Stimulated activated CD4-positive, alpha-beta T cell treated with anti-CD3 and anti-CD28 coated beads, TNF-alpha, amount 100 ng/mL, for 48 hours (primary cell): ENCODE results near the gene MBNL2.

Experiments used
- DNase-seq, 3 donors: peaks; one replicate each; pipeline ENCODE4 v3.0.0-alpha.2; 2020; ENCODE audit warnings: low read depth in 3 of 3

MBNL2 gene

DNA sequence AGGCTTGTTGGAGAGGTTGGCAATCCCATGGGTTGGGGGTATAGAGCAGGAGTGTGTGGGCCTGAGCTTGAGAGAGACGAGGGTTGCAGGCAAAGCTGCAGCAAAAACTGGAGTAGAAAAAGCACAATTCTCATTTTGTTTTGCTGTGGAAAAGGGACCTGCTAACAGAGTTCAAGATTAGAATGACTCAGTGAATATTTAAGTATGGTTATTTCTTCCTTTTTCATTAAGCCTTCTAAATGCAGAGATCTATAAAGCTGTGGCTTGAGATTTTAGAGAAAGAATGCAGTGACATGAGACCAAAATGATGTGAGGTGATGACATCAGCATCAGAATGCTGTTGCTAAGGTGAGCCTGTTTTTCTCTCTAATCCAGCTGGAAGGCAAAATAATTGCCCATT lies 10.8 kb upstream of the MBNL2 start:
- no peak for DNase-seq

DNA sequence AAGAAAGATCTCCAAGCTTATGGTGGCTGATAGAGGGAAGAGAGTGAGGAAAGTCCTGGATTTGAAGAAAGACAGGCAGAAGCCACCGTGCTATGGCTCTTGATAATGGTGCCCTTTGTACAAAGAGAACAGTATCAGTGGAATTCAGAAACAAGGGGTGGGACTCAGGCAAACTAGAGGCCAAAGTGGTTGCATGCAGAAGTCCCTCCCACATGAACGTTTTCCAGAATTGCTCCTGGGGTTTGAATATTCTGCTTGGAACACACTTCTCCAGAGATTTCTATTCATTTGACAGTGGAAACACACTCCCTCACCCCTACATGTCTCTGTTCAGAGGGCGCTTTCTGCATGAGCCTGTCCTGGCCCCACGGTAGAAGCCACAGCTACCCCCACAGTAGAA lies 10.1 kb upstream of the MBNL2 start:
- no peak for DNase-seq

- no peak for DNase-seq
These were observed 9.5 kb upstream of the MBNL2 start for GRCh38 chr13:97212601-97213040.

DNA sequence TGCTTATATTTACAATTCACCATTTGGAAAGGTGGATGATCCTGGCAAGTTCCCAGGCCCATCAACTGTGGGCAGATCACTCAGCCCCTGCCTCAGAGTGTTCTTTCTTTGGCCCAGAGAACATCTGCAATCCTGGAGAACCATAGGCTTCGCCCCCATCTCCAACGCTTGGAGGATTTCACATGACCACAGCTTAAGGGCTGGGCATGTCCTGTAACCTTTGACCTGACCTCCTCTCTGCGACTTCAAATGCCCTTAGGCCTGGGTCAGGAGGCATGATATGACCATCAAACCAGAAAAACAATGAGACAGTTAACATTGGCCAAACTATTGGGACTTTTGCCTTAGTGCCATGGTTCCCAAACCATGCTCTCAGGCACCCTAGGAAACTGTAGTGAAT lies 7.2 kb upstream of the MBNL2 start:
- DNase-seq, result no peak

DNA sequence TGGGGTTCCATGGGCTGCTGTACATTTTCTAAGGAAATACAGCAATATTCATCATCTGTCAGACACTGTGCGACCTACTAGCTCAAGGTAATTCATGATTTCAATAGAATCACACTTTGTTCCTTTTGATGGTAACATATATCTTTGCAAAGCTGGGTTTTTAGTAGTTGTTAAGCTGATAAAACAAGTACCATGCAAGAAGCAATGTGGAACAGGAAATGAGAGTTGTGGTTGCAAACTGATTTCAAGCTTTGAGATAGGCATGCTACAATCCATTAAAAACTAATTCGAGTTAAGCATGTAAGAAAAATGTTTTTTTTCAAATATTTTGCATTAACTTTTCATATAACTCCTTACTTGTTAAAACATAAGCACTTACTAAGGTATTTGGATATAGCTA lies 6.8 kb upstream of the MBNL2 start:
- no peak for DNase-seq

GRCh38 chr13:97219226-97219625 lies 2.9 kb upstream of the MBNL2 start:
- no peak for DNase-seq

DNA sequence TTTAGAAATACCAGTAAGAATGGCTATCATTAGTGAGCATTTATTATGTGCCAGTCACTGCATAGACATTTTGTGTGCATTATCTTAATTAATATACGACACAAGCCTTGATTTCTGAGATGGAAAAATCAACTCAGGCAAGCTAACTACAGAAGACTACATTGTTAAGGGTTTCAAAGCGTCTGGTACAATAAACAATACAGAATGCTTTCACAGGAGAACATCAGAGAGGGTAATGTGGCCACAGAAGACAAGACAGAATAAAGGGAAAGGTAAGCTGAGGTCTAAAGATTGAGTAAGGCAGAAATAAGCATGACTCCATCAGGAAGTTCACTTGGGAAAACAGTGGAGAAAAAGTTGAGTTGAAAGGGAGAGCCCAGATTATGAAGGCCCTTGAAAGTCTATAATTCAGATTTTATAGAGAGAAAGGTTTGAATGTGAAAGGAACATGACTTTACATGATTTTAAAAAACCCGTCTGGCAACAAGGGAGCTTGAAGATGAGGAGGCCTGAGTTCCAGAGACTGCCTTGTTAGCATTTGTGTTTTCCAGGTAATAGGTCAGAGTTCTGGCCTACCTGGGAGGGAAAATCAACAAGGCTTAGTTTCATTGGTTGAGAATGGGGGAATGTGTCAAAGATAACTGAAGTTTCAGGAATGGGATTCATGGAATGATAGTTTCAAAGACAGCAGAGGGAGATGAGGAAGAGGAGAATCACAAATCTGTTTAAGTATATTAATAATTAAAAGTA lies 1.8 kb upstream of the MBNL2 start:
- no peak for DNase-seq

- no peak for DNase-seq
These were observed 1.1 kb upstream of the MBNL2 start for GRCh38 chr13:97221046-97221445.

DNA sequence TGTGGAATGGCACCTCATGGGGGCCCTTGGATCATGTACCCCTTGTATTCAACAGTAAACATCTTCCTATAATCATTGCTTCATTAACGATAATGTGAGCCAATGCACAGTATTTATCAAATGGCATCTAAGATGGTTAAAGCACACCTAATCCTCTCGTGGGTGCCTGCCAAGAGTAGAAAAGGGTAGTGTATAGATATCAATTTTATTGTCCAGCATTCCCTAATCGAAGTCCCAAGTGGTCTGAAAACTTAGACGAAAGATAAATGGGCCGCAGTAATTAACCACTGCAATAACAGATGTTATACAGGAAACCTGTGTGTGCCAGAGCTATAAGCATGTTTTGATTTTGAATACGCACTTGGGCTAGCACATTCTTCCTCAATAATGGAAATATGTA lies 667 bp upstream of the MBNL2 start:
- no peak for DNase-seq

- no peak for DNase-seq
These were observed 1.0 kb downstream of the MBNL2 start for GRCh38 chr13:97223037-97223710.

DNA sequence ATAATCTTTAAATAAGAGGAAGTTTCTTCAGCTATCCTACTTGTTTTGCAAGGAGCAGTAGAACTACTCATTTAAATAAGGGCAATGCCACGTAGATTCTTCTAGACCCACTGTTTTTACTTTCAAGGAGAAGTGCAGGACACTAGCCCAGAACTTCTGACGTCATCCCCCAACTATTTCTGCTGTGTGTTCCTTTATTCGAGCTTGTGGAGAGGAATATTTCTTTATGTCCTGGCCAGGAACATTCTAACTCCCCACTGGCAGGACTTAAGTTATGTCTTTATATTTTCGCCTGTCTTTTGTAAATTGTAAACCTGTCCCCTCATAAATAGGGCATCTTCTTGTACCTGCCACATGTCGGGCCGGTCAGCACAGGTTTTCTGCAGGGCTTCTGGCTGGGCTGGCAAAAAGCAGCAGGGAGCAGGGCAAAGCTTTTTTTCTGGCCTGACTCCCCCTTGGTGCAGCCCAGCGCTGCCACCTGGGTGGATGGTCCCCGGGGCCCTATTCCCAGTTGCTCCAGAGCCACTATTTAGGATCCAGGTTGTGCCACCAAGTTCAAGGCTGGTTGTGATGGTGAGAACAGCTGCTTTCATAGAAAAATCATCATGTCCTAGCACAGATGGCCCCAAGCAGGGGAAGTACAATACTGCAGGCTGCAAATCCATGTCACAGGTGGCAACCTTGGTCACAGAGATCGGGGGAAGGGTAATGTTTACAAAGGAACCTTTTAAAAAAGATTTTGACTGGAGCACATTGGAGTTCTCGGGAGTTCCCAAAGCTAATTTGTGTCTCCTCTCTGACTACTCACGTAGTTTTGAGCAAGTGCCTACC lies 1.8 kb downstream of the MBNL2 start:
- no peak for DNase-seq

- DNase-seq, result no peak
These were observed 2.6 kb downstream of the MBNL2 start for GRCh38 chr13:97224544-97225300.

DNA sequence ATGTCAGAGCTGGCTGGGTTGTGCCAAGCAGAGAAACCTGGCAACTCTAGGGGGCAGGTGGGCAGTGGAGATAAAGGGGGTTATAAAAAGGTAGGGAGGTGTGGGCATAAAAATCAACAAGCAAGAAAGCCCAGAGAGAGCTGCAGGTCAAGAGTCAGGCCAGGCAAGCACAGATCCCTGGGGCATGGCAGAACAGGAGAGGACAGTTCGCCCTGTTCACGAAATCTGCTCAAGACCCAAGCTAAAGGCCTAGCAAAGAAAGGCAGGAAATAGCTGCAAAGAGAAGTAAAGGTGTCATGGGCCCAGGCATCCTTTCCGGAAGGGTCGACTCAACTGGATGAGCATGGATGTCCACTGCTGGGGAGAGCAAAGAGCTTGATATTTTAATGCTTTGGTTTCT lies 3.4 kb downstream of the MBNL2 start:
- DNase-seq, result no peak

- no peak for DNase-seq
These were observed 3.9 kb downstream of the MBNL2 start for GRCh38 chr13:97226013-97226412.

DNA sequence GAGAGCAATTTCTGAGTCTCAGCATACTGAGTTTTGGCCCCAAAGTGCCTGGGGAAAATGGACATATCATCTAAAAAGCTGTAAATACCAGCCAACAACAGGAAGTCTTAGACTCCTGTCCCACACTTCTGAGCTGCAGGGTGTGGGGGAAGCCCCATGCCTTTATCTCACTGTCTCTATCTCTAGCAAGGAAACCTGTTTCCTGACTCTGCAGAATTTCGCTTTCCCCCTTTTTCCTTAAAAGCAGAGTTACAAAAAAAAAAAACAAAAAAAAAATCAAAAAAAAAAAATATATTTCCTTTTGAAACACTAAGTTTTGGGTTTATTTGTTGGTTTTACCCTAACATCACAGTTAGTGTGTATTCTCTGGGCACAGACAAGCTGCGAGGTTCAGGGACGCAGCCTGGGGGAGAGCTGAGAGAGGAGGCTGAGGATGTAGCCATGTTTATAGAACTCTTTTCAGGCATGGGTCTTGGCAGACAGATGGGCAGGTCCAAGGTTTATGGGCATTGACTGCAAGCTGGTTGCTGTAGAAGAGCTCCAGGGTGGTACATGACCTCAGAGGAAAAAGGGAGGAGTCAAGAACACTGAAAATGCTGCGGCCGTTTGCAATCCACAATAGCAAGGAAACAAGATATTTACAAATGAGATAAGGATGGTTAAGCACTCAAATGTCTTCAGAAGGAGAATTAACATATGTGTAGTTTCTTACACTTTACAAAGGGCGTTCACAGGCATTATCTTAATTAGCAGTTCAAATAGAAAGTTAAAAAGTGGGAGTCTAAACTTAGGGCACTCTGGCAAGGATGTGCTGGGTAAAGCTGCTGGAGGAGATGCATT lies 4.9 kb downstream of the MBNL2 start:
- no peak for DNase-seq

DNA sequence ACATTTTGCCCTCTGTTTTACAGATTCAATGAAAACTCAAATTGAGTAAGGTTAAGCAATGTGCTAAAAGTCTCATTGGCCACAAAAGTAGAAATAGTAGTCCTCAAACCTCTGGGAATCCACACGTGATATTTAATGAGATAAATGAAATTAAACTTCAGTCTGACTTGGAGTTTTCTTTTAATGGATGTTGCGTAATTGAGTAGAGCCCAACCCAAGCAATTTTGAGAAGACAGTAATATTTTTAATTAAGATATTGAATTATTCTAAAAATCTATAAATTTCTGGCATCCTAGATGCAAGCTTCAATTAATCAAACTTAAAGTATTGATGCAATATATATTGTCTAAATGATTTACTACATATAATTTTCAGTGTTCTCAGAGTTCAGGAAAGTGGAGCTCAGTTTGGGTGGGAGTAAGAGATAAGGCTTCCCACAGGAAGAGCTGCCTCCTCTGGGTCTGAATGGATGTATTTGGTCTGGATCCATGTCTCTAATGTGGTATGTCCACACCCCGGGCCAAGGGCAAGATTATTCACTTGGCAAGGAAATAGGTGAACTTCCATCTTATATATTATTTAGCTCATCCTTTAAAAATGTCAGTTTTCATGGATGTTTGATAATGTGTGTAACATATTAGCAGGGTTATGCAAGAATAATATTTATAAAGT lies 6.9 kb downstream of the MBNL2 start:
- no peak for DNase-seq

DNA sequence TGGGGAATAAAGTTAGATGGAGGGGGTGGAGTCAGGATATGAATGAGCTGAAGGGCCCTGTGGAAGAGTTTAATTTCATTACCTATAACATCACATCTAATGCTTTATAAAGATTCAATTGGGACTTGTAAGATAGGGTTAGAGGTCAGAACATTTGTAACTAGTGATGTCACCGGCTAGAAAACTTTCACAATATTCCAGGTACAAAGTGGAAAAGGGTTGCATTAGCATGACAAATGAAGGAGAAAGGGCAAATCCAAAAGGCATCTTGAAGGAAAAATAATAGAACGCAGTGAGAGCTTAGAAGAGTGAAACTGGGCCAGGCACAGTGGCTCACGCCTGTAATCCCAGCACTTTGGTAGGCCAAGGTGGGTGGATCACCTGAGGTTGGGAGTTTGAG lies 7.6 kb downstream of the MBNL2 start:
- no peak for DNase-seq

DNA sequence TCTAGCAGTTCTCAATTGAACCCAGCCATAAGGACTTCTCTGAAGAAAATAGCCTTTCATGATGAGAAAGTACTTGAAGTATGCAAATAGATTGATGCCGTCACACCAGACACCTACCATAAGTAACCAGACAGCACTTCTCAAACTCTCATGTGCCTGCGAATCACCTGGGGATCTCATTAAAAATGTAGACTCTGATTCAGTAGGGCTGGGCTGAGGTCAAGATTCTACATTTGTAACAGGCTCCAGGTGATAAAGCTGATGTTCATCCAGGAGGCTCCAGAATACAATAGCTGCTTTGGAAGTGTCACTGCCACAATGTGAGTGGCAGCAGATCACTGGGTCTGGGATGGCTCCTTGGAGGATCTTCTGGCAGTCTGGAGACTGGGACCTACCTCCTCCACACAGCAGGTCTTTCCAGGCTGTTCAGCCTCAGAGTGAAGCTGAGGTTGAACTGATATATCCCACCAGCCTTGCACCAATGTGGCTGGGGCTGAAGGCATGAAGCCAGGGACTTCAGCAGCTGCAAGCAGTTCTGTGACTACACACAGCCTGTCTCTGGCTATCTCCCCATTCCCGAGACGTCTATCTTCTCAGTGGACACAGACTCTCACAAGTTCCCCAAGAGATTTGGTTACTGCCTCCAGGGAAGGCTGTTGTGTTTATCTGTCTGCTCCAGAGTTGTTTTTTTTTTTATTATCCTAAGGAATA lies 9.1 kb downstream of the MBNL2 start:
- no peak for DNase-seq

- no peak for DNase-seq
These were observed 9.7 kb downstream of the MBNL2 start for GRCh38 chr13:97231829-97232196.

DNA sequence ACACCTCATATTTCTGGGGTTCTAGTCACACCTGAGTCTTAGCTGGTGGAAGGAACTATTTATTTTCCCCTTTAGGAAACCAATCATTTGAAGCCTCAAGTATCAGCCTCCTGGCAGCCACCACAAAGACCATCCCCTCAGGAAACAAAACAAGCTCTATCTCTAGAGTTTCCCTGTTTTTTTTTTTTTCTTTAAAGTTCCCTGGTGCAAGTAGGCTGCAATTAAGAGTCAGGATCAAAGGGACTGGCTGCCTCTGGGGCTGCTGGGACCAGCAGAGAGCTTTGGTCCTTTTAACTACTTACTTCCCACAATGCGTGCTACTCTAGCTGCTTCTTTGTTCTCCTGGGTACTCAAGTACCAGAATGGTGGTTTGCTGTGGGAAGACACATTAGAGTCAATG lies 11.4 kb downstream of the MBNL2 start:
- no peak for DNase-seq
